H1 (cell line): Measurements from ENCODE around the gene CXCL6. TPM values are rescaled to one million over a fixed set of nuclear protein-coding genes. Genes with fewer than 3 reads are reported as not detected.

Source experiments
- CTCF ChIA-PET: fragments of 300-600 bp; sonication (Branson Sonifier 250); formaldehyde crosslinking; loops from one replicate; lab custom pipeline; 2021; ENCODE audit not compliant: partially characterized antibody; lab: Charles Lee
- POLR2A ChIA-PET: fragments of 300-600 bp; sonication (Branson Sonifier 250); formaldehyde crosslinking; loops from one replicate; lab custom pipeline; 2021; ENCODE audit warnings: inconsistent platforms; ENCODE audit not compliant: partially characterized antibody; lab: Charles Lee
- DNase-seq, 2 experiments: peaks; one replicate each; pipeline versions ENCODE4 v3.0.0 to v3.0.0-alpha.2; 2010 to 2022; ENCODE audit warnings: low spot score in 2 of 2, low read depth in 1 of 2, mixed read lengths in 1 of 2
- FAIRE-seq: peaks from 2 replicates; lab custom pipeline; 2011; peaks lifted over from hg19 to GRCh38; lab: Jason Lieb, UNC
- H2AFZ ChIP-seq: 2 replicates; pipeline ENCODE4 v1.8.1; 2012; ENCODE audit warnings: low read length, inconsistent platforms
- H2AK5ac ChIP-seq: 2 replicates; pipeline ENCODE4 v1.6.1; 2013; ENCODE audit warnings: low read depth, low read length
- H2BK120ac ChIP-seq: replicated peaks from 2 replicates; pipeline ENCODE3; 2013; ENCODE audit warnings: low read depth, low read length, inconsistent platforms
- H2BK12ac ChIP-seq: 2 replicates; pipeline ENCODE4 v1.6.1; 2013; ENCODE audit warnings: low read depth, low read length
- H2BK15ac ChIP-seq: 2 replicates; pipeline ENCODE4 v1.6.1; 2013; ENCODE audit warnings: low read length
- H2BK20ac ChIP-seq: 2 replicates; pipeline ENCODE4 v1.6.1; 2013; ENCODE audit warnings: low read length
- H2BK5ac ChIP-seq: 2 replicates; pipeline ENCODE4 v1.6.1; 2013; ENCODE audit warnings: low read depth, low read length
- H3K14ac ChIP-seq: 2 replicates; pipeline ENCODE4 v1.6.1; 2013; ENCODE audit warnings: inconsistent platforms; ENCODE audit not compliant: insufficient read length
- H3K18ac ChIP-seq: 2 replicates; pipeline ENCODE4 v1.6.1; 2013; ENCODE audit warnings: low read length; ENCODE audit errors: extremely low read depth
- H3K23ac ChIP-seq: 2 replicates; pipeline ENCODE4 v1.6.1; 2013; ENCODE audit warnings: inconsistent platforms; ENCODE audit not compliant: insufficient read length
- H3K23me2 ChIP-seq: 2 replicates; pipeline ENCODE4 v1.6.1; 2013; ENCODE audit warnings: low read depth, low read length
- H3K27ac ChIP-seq: 2 replicates; pipeline ENCODE4 v1.6.1; 2011; ENCODE audit warnings: low read depth, low read length, inconsistent platforms
- H3K27me3 ChIP-seq, 4 experiments: replicated peaks in 1 of 4; 1 replicate in 1 of 4; 2 replicates in 3 of 4; pipeline versions ENCODE4 v1.6.1 to v1.8.1; 2011 to 2013; ENCODE audit warnings: low read length in 3 of 4, mild to moderate bottlenecking in 3 of 4, inconsistent platforms in 2 of 4, mixed read lengths in 2 of 4, moderate library complexity in 1 of 4; ENCODE audit not compliant: control insufficient read depth in 3 of 4, insufficient read depth in 3 of 4; ENCODE audit errors: extremely low read depth in 1 of 4
- H3K36me3 ChIP-seq, 4 experiments: 2 replicates each; pipeline versions ENCODE4 v1.6.1 to v1.8.1; 2011 to 2013; ENCODE audit warnings: mild to moderate bottlenecking in 4 of 4, low read length in 3 of 4, moderate library complexity in 2 of 4, control low read depth in 1 of 4, inconsistent platforms in 1 of 4; ENCODE audit not compliant: insufficient read depth in 4 of 4, control insufficient read depth in 2 of 4
- H3K4ac ChIP-seq: replicated peaks from 2 replicates; pipeline ENCODE3; 2013; ENCODE audit warnings: low read length, low read depth, mixed read lengths, inconsistent platforms; ENCODE audit not compliant: insufficient read length
- H3K4me1 ChIP-seq, 4 experiments: replicated peaks in 1 of 4; 1 replicate in 1 of 4; 2 replicates in 3 of 4; pipeline versions ENCODE4 v1.6.1 to v1.8.1; 2011 to 2013; ENCODE audit warnings: low read length in 3 of 4, inconsistent platforms in 2 of 4, mixed read lengths in 1 of 4; ENCODE audit not compliant: insufficient read depth in 4 of 4, control insufficient read depth in 3 of 4
- H3K4me2 ChIP-seq, 2 experiments: 2 replicates each; pipeline versions ENCODE4 v1.6.1 to v1.8.1; 2011 to 2013; ENCODE audit warnings: low read depth in 2 of 2, low read length in 2 of 2, control low read depth in 1 of 2, inconsistent platforms in 1 of 2, mild to moderate bottlenecking in 1 of 2; ENCODE audit not compliant: insufficient read depth in 1 of 2
- H3K4me3 ChIP-seq, 4 experiments: fragments of 200-600, 300-600 bp in 1 of 4; sonication (generic), shearing (Covaris generic), sonication (Bioruptor Twin) in 1 of 4; 2 replicates each; pipeline versions ENCODE4 v1.5.1 to v1.8.1; 2011 to 2016; ENCODE audit warnings: low read length in 4 of 4, low read depth in 3 of 4, control low read depth in 2 of 4, inconsistent platforms in 2 of 4, mild to moderate bottlenecking in 2 of 4, mixed read lengths in 1 of 4, moderate library complexity in 1 of 4; ENCODE audit not compliant: insufficient read depth in 2 of 4; ENCODE audit errors: extremely low read depth in 1 of 4
- H3K56ac ChIP-seq: replicated peaks from 2 replicates; pipeline ENCODE3; 2013; ENCODE audit warnings: low read depth, mild to moderate bottlenecking, mixed read lengths, low read length, inconsistent platforms; ENCODE audit not compliant: insufficient read length
- H3K79me1 ChIP-seq: 2 replicates; pipeline ENCODE4 v1.6.1; 2013; ENCODE audit warnings: low read depth, low read length, control low read depth
- H3K79me2 ChIP-seq, 2 experiments: 2 replicates each; pipeline versions ENCODE4 v1.6.1 to v1.8.1; 2012 to 2013; ENCODE audit warnings: low read length in 2 of 2, mild to moderate bottlenecking in 2 of 2, inconsistent platforms in 1 of 2; ENCODE audit not compliant: insufficient read depth in 2 of 2, control insufficient read depth in 1 of 2
- H3K9ac ChIP-seq, 4 experiments: replicated peaks in 1 of 4; 1 replicate in 1 of 4; 2 replicates in 3 of 4; pipeline versions ENCODE4 v1.6.1 to v1.8.1; 2011 to 2013; ENCODE audit warnings: low read depth in 3 of 4, low read length in 3 of 4, control low read depth in 2 of 4, mild to moderate bottlenecking in 2 of 4, moderate library complexity in 2 of 4, inconsistent platforms in 1 of 4; ENCODE audit errors: extremely low read depth in 1 of 4
- H3K9me3 ChIP-seq, 2 experiments: 2 replicates each; pipeline versions ENCODE4 v1.6.1 to v1.8.1; 2012 to 2013; ENCODE audit warnings: mild to moderate bottlenecking in 2 of 2, moderate library complexity in 2 of 2, control low read depth in 1 of 2, inconsistent platforms in 1 of 2, low read depth in 1 of 2, low read length in 1 of 2, mixed read lengths in 1 of 2; ENCODE audit not compliant: insufficient read depth in 2 of 2
- H4K20me1 ChIP-seq, 2 experiments: replicated peaks in 1 of 2; 2 replicates each; pipeline versions ENCODE3 to v1.8.1; 2011 to 2013; ENCODE audit warnings: inconsistent platforms in 2 of 2, low read length in 2 of 2, mild to moderate bottlenecking in 1 of 2; ENCODE audit not compliant: insufficient read depth in 2 of 2, control insufficient read depth in 1 of 2
- H4K5ac ChIP-seq: 2 replicates; pipeline ENCODE4 v1.6.1; 2013; ENCODE audit warnings: low read length, low read depth, mixed read lengths, inconsistent platforms; ENCODE audit not compliant: insufficient read length
- H4K8ac ChIP-seq: 2 replicates; pipeline ENCODE4 v1.8.0; 2013; ENCODE audit warnings: mild to moderate bottlenecking, moderate library complexity, low read length, inconsistent platforms; ENCODE audit not compliant: insufficient read depth; ENCODE audit errors: extremely low read depth
- H4K91ac ChIP-seq: replicated peaks from 2 replicates; pipeline ENCODE3; 2013; ENCODE audit warnings: low read length, mixed read lengths, inconsistent platforms; ENCODE audit not compliant: insufficient read length
- ASH2L ChIP-seq: fragments of 200-600, 300-600 bp; sonication (generic); IDR thresholded peaks from one replicate; pipeline ENCODE4 v1.7.1; 2017; ENCODE audit warnings: low read length
- CBX5 ChIP-seq: fragments of 300-800, 300-1000 bp; sonication (generic); IDR thresholded peaks from 2 replicates; pipeline ENCODE4 v1.7.1; 2016; ENCODE audit warnings: antibody characterized with exemption, low read length, low read depth
- CHD1 ChIP-seq: IDR thresholded peaks from 2 replicates; pipeline ENCODE4 v1.6.1; 2012; ENCODE audit warnings: low read depth, low read length, improper control_type of control experiment
- KDM4A ChIP-seq: IDR thresholded peaks from one replicate; pipeline ENCODE4 v1.7.1; 2012; ENCODE audit warnings: low read depth, mild to moderate bottlenecking, moderate library complexity, low read length, inconsistent platforms; ENCODE audit not compliant: severe bottlenecking
- KDM5A ChIP-seq: fragments of 200-600 bp; IDR thresholded peaks from 2 replicates; pipeline ENCODE4 v1.7.1; 2012; ENCODE audit warnings: mild to moderate bottlenecking, low read length, inconsistent platforms, mixed read lengths
- MAX ChIP-seq: IDR thresholded peaks from 2 replicates; pipeline ENCODE4 v1.6.1; 2012; ENCODE audit warnings: inconsistent platforms
- POLR2AphosphoS5 ChIP-seq: IDR thresholded peaks from 2 replicates; pipeline ENCODE4 v1.6.1; 2011; ENCODE audit warnings: low read depth, low read length
- SIN3A ChIP-seq, 2 experiments: IDR thresholded peaks in 1 of 2; conservative IDR thresholded peaks in 1 of 2; 2 replicates each; pipeline ENCODE4 v1.6.1; 2011 to 2012; ENCODE audit warnings: low read length in 2 of 2, improper control_type of control experiment in 1 of 2, low read depth in 1 of 2, mild to moderate bottlenecking in 1 of 2
- SP2 ChIP-seq: IDR thresholded peaks from 2 replicates; pipeline ENCODE4 v1.6.1; 2012; ENCODE audit warnings: mild to moderate bottlenecking, low read length, inconsistent platforms
- TAF1 ChIP-seq: IDR thresholded peaks from 2 replicates; pipeline ENCODE4 v1.6.1; 2011; ENCODE audit warnings: mild to moderate bottlenecking, low read depth, low read length
- TAF7 ChIP-seq: optimal IDR thresholded peaks from 2 replicates; pipeline ENCODE3; 2011; ENCODE audit warnings: low read depth, mild to moderate bottlenecking, inconsistent platforms, low read length, moderate library complexity, borderline replicate concordance
- TCF12 ChIP-seq: IDR thresholded peaks from 2 replicates; pipeline ENCODE4 v1.6.1; 2011; ENCODE audit warnings: low read depth, mild to moderate bottlenecking, low read length
- polyA plus RNA-seq, 7 experiments: library from polyadenylated mRNA; depleted of rRNA in 3 of 7; stranded (reverse) in 5 of 7; unstranded in 2 of 7; fragments of >200 nt in 5 of 7; fragments of 200-250 nt in 2 of 7; gene quantifications; 1 replicate in 5 of 7; 2 replicates in 1 of 7; 4 replicates in 1 of 7; pipeline versions ENCODE4 v1.2.1 to v1.2.3, GENCODE V29; 2011 to 2013; ENCODE audit warnings: missing spikeins in 2 of 7, mixed read lengths in 2 of 7
- total RNA-seq: library from RNA; stranded (reverse); fragmentation: NEBNext Ultra II Directional; extraction: Animal tissue kit (Norgen Biotek cat#: 25700); gene quantifications from 2 replicates; pipeline ENCODE4 v1.2.1, GENCODE V29; 2021

Gene CXCL6
- total and polyA plus RNA-seq, 2 of the 8 experiments (the other 6 are each of a cell fraction or from before 2014, with no cell fraction given), result 6.3 to 8.0 TPM

GRCh38 chr4:73843369-73843768, 6.9 kb downstream of the CXCL6 start:
- Histone ChIP-seq H4K5ac (no peak overlapping the region), H3K4me1 (no peaks in the 10 kb centered on the region), H4K91ac (no peak overlapping the region), H3K23me2 (no peaks in the 10 kb centered on the region), H3K79me2 (no peaks in the 10 kb centered on the region), H3K14ac (no peak overlapping the region)
- DNase-seq (no peak), FAIRE-seq (no peak)
- TF ChIP-seq ASH2L (no peak), TCF12 (no peak), MAX (no peak), SP2 (no peak), KDM5A (no peak), POLR2AphosphoS5 (no peak), SIN3A (conservative IDR thresholded peaks at IDR 0.05 in 1 of 2, IDR thresholded peaks at IDR 0.05 in 1 of 2; ENCODE audit: low read depth in 1 of 2, low read length in 2 of 2) (no peak), CBX5 (no peak), TAF7 (no peak), TAF1 (no peak), KDM4A (no peak), CHD1 (no peak)
- TF ChIP-seq, all 59 proteins: peak for 0
- ChIA-PET CTCF (interaction anchor here (1.0 to 1.8 kb wide), 6 partner anchors 9 to 292 kb away, joined by 3 to 6 read pairs (median 4); partner anchors contain the start of gene PF4V1), POLR2A (no interaction called here)
- Histone ChIP-seq H2AFZ (no peak overlapping the region), H3K36me3 (no peaks in the 10 kb centered on the region), H3K4me2 (no peak overlapping the region), H3K4ac (no peak overlapping the region), H4K20me1 (no peaks in the 10 kb centered on the region), H4K8ac (no peak overlapping the region), H3K27ac (no peak overlapping the region), H2AK5ac (no peak overlapping the region), H2BK20ac (no peak overlapping the region), H3K4me3 (no peak overlapping the region), H3K9ac (no peak overlapping the region), H3K79me1 (no peaks in the 10 kb centered on the region), H2BK5ac (no peak overlapping the region), H3K9me3 (no peaks in the 10 kb centered on the region), H3K27me3 (no peaks in the 10 kb centered on the region), H3K23ac (no peak overlapping the region), H2BK12ac (no peak overlapping the region), H3K18ac (no peak overlapping the region), H2BK120ac (no peak overlapping the region), H3K56ac (no peak overlapping the region), H2BK15ac (no peak overlapping the region)
